PC-9 (cell line): ENCODE results near the gene ING1.

Experiments
- EZH2 ChIP-seq: fragments of 200-600 bp; sonication (generic); IDR thresholded peaks from 2 replicates; pipeline ENCODE4 v1.8.0; 2017; ENCODE audit warnings: antibody characterized with exemption, low read depth
- TF ChIP-seq, protein P1 (sequence below): fragments of 200-600 bp; sonication (generic); conservative IDR thresholded peaks from 2 replicates; pipeline ENCODE4 v1.6.1; 2017; ENCODE audit warnings: mixed run types, antibody characterized with exemption, mild to moderate bottlenecking, moderate library complexity

DNA sequence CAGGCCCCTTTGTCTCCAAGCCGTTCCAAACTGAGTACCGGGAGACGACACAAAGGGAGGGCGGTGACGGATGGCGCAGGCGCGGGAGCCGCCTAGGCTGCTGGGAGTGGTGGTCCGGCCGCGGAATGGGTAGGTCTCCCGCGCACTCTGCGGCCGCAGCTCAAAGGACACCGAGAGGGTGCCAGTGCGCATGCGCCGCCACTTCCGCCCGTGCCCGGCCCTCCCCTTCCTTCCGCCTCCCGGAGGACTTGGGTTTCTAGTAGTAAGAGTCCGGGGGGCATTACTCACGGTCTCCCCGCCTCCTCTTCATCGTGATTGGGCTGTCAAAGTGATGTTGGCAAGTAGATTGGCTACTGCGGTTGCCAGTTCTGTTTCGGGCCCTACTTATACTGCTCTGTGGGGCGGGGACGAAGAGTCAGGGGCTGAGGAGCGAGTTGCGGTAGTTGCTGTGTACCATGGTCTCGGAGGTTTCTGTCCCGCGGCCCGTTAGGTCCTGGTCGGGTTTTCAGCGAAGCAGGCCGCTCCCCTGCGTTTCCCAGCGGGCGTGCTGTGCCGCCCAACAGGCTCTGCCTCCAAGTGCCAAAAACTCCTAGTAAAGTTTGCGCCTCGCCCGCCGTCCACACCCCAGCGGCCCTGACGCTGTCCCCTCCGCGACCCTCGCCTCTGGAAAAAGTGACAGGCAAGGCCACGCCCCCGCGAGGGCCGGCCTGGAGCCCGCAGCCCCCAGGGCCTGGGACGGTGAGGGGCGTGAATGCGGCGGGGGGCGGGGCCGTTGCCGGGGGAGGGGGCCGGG lies 455 bp upstream of the ING1 start:
- TF ChIP-seq, protein P1, sequence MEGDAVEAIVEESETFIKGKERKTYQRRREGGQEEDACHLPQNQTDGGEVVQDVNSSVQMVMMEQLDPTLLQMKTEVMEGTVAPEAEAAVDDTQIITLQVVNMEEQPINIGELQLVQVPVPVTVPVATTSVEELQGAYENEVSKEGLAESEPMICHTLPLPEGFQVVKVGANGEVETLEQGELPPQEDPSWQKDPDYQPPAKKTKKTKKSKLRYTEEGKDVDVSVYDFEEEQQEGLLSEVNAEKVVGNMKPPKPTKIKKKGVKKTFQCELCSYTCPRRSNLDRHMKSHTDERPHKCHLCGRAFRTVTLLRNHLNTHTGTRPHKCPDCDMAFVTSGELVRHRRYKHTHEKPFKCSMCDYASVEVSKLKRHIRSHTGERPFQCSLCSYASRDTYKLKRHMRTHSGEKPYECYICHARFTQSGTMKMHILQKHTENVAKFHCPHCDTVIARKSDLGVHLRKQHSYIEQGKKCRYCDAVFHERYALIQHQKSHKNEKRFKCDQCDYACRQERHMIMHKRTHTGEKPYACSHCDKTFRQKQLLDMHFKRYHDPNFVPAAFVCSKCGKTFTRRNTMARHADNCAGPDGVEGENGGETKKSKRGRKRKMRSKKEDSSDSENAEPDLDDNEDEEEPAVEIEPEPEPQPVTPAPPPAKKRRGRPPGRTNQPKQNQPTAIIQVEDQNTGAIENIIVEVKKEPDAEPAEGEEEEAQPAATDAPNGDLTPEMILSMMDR = no peak
- no peak for TF ChIP-seq EZH2
